Skeletal muscle cell (primary cell): ENCODE data around the gene DNAJB4.
A peak's percentile ranks its signal among the peaks of the same experiment; 100 is the strongest.

Experiments used
- DNase-seq: peaks from one replicate; pipeline ENCODE4 v3.0.0-alpha.2; 2010; ENCODE audit warnings: low read depth
- H3K4me3 ChIP-seq: 2 replicates; pipeline ENCODE4 v1.5.1; 2011; ENCODE audit warnings: low read depth, mild to moderate bottlenecking, control low read depth, low read length, moderate library complexity

The DNAJB4 gene

GRCh38 chr1:78032996-78033796, 28.5 kb downstream of the DNAJB4 start:
- no peak overlapping the region for H3K4me3 ChIP-seq

GRCh38 chr1:78033797-78034172, 29.0 kb downstream of the DNAJB4 start:
- DNase-seq: no peak
- no peak overlapping the region for H3K4me3 ChIP-seq

More at GRCh38 chr1:78032996-78033796, 28.5 kb downstream of the DNAJB4 start:
- no peak for DNase-seq

- DNase-seq: peak; percentile 29
- no peak overlapping the region for H3K4me3 ChIP-seq
Observed at GRCh38 chr1:78035121-78035520, 30.4 kb downstream of the DNAJB4 start.

GRCh38 chr1:78036450-78036849, 31.7 kb downstream of the DNAJB4 start:
- no peak for DNase-seq
- no peak overlapping the region for H3K4me3 ChIP-seq

GRCh38 chr1:78038071-78038470, 33.3 kb downstream of the DNAJB4 start:
- DNase-seq: peak; percentile 35
- no peak overlapping the region for H3K4me3 ChIP-seq

- DNase-seq: no peak
- no peak overlapping the region for H3K4me3 ChIP-seq
Observed at GRCh38 chr1:78038491-78038939, 33.8 kb downstream of the DNAJB4 start.

- H3K4me3 ChIP-seq: no peak overlapping the region
- no peak for DNase-seq
Observed at GRCh38 chr1:78040484-78041089, 35.8 kb downstream of the DNAJB4 start.

- no peak overlapping the region for H3K4me3 ChIP-seq
- DNase-seq: no peak
Observed at GRCh38 chr1:78043436-78043835, 38.7 kb downstream of the DNAJB4 start.

GRCh38 chr1:78044796-78045562, 40.2 kb downstream of the DNAJB4 start:
- no peak for DNase-seq
- H3K4me3 ChIP-seq: no peak overlapping the region

GRCh38 chr1:78045563-78045925, 40.8 kb downstream of the DNAJB4 start:
- H3K4me3 ChIP-seq: peak overlapping the region; percentile 55
- DNase-seq: no peak

- peak within 1 kb of the TSS; percentile 55 for H3K4me3 ChIP-seq
- DNase-seq: no peak
Observed at GRCh38 chr1:78045926-78046778, 41.4 kb downstream of the DNAJB4 start, which contains the start of gene GIPC2. Gene GIPC2 (plus strand): TSS chr1:78045966. CDS start chr1:78046095, 129 bp downstream.

- H3K4me3 ChIP-seq: no peak overlapping the region
- DNase-seq: no peak
Observed at GRCh38 chr1:78047106-78047505, 42.4 kb downstream of the DNAJB4 start.

- no peak overlapping the region for H3K4me3 ChIP-seq
- no peak for DNase-seq
Observed at GRCh38 chr1:78047631-78048030, 42.9 kb downstream of the DNAJB4 start.

- no peak overlapping the region for H3K4me3 ChIP-seq
- no peak for DNase-seq
Observed at GRCh38 chr1:78048446-78048845, 43.7 kb downstream of the DNAJB4 start.

GRCh38 chr1:78049396-78049795, 44.7 kb downstream of the DNAJB4 start:
- no peak for DNase-seq
- H3K4me3 ChIP-seq: no peak overlapping the region

GRCh38 chr1:78051005-78051404, 46.3 kb downstream of the DNAJB4 start:
- no peak for DNase-seq
- H3K4me3 ChIP-seq: no peak overlapping the region

- no peak for DNase-seq
- H3K4me3 ChIP-seq: no peak overlapping the region
Observed at GRCh38 chr1:78052685-78053405, 48.1 kb downstream of the DNAJB4 start.

- no peak overlapping the region for H3K4me3 ChIP-seq
- DNase-seq: no peak
Observed at GRCh38 chr1:78053498-78053897, 48.8 kb downstream of the DNAJB4 start.

GRCh38 chr1:78054559-78054958, 49.8 kb downstream of the DNAJB4 start:
- DNase-seq: no peak
- no peak overlapping the region for H3K4me3 ChIP-seq
